Loucy (cell line): ENCODE results near the gene IMP3.

ENCODE experiments used
- H2AFZ ChIP-seq: fragments of 200-600 bp; sonication (generic); 2 replicates; pipeline ENCODE4 v1.6.0; 2016; ENCODE audit warnings: antibody characterized with exemption, mild to moderate bottlenecking, low read length, moderate library complexity
- H3F3A ChIP-seq: fragments of 200-600 bp; 2 replicates; pipeline ENCODE4 v1.6.0; 2016; ENCODE audit warnings: antibody characterized with exemption, low read depth, mild to moderate bottlenecking
- H3K27me3 ChIP-seq: fragments of 200-600 bp; sonication (generic); 2 replicates; pipeline ENCODE4 v1.6.1; 2014; ENCODE audit warnings: low read length, mild to moderate bottlenecking; ENCODE audit not compliant: insufficient read depth, poor library complexity, severe bottlenecking
- H3K36me3 ChIP-seq: fragments of 200-600 bp; sonication (generic); 2 replicates; pipeline ENCODE4 v1.6.1; 2016; ENCODE audit warnings: low read length; ENCODE audit not compliant: insufficient read depth
- H3K4me1 ChIP-seq: fragments of 200-600 bp; sonication (generic); 2 replicates; pipeline ENCODE4 v1.5.1; 2014; ENCODE audit warnings: low read length, mild to moderate bottlenecking; ENCODE audit not compliant: insufficient read depth, poor library complexity, severe bottlenecking
- H3K4me2 ChIP-seq: fragments of 200-600 bp; sonication (generic); 2 replicates; pipeline ENCODE4 v1.6.0; 2014; ENCODE audit warnings: antibody characterized with exemption, low read length, low read depth, mild to moderate bottlenecking; ENCODE audit not compliant: poor library complexity, severe bottlenecking
- H3K4me3 ChIP-seq: fragments of 200-600 bp; sonication (generic); 2 replicates; pipeline ENCODE4 v1.5.1; 2014; ENCODE audit warnings: low read length, mild to moderate bottlenecking, mixed read lengths; ENCODE audit not compliant: poor library complexity, severe bottlenecking
- H3K79me2 ChIP-seq: fragments of 200-600 bp; sonication (generic); 2 replicates; pipeline ENCODE4 v1.6.1; 2014; ENCODE audit warnings: low read length; ENCODE audit not compliant: insufficient read depth
- H3K9ac ChIP-seq: fragments of 200-600 bp; sonication (generic); 2 replicates; pipeline ENCODE4 v1.6.0; 2014; ENCODE audit warnings: mild to moderate bottlenecking, low read depth, low read length, moderate library complexity; ENCODE audit not compliant: poor library complexity, severe bottlenecking
- H3K9me2 ChIP-seq: fragments of 200-600 bp; sonication (generic); replicated peaks from 2 replicates; pipeline ENCODE4 v1.6.1; 2016; ENCODE audit warnings: low read depth, low read length, mixed read lengths
- H3K9me3 ChIP-seq: fragments of 200-600 bp; sonication (generic); 2 replicates; pipeline ENCODE4 v1.6.1; 2014; ENCODE audit warnings: mild to moderate bottlenecking, antibody characterized with exemption, low read length, low read depth; ENCODE audit not compliant: insufficient read depth
- H4K20me1 ChIP-seq: fragments of 200-600 bp; sonication (generic); 2 replicates; pipeline ENCODE4 v1.6.0; 2014; ENCODE audit warnings: antibody characterized with exemption, low read length, mild to moderate bottlenecking; ENCODE audit not compliant: insufficient read depth, poor library complexity, severe bottlenecking
- EZH2phosphoT487 ChIP-seq: fragments of 200-600 bp; IDR thresholded peaks from 2 replicates; pipeline ENCODE4 v1.6.1; 2018; ENCODE audit warnings: antibody characterized with exemption, mild to moderate bottlenecking, moderate library complexity, borderline replicate concordance
- TF ChIP-seq, protein P1 (sequence below): fragments of 200-600 bp; sonication (generic); conservative IDR thresholded peaks from 2 replicates; pipeline ENCODE4 v1.5.1; 2014; ENCODE audit warnings: mild to moderate bottlenecking, antibody characterized with exemption, low read length

IMP3 gene

DNA sequence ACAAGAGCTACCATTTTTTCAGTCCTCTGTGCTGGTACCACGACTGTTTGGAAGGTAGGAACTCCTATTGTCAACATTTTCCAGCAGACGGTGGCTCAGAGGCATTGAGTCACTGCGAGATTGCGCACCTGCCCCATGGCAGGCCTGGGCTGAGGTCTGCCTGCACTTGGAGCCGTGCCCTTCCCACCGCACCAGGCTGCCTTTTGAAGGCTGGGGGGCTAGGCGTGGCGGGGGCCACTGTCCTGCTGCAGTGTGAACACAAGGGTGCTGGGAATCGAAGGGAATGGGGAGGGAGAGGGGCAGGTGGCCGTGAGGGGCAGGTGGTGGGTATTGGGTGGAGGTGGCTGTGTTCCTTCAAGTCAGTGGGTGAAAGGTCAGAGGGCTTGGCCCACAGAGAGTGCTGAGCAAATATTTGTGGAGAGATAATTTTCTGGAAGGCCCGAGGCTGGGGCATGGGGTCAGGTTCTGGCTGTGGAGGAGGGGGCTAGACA is 24.0 kb upstream of the IMP3 start:
- H3K4me1 ChIP-seq = no peaks in the 10 kb centered on the region
- no peaks in the 10 kb centered on the region for H4K20me1 ChIP-seq

GRCh38 chr15:75662823-75663519 is 22.9 kb upstream of the IMP3 start:
- Histone ChIP-seq H3K4me2 (no peak overlapping the region), H3K9me2 (no peaks in the 10 kb centered on the region), H4K20me1 (no peaks in the 10 kb centered on the region), H2AFZ (no peak overlapping the region), H3K4me1 (no peaks in the 10 kb centered on the region), H3K9me3 (no peaks in the 10 kb centered on the region), H3K9ac (no peak overlapping the region), H3K36me3 (no peaks in the 10 kb centered on the region), H3K4me3 (no peak overlapping the region), H3F3A (no peaks in the 10 kb centered on the region), H3K79me2 (no peaks in the 10 kb centered on the region), H3K27me3 (no peaks in the 10 kb centered on the region)
- no peak for TF ChIP-seq EZH2phosphoT487
- TF ChIP-seq, protein P1, sequence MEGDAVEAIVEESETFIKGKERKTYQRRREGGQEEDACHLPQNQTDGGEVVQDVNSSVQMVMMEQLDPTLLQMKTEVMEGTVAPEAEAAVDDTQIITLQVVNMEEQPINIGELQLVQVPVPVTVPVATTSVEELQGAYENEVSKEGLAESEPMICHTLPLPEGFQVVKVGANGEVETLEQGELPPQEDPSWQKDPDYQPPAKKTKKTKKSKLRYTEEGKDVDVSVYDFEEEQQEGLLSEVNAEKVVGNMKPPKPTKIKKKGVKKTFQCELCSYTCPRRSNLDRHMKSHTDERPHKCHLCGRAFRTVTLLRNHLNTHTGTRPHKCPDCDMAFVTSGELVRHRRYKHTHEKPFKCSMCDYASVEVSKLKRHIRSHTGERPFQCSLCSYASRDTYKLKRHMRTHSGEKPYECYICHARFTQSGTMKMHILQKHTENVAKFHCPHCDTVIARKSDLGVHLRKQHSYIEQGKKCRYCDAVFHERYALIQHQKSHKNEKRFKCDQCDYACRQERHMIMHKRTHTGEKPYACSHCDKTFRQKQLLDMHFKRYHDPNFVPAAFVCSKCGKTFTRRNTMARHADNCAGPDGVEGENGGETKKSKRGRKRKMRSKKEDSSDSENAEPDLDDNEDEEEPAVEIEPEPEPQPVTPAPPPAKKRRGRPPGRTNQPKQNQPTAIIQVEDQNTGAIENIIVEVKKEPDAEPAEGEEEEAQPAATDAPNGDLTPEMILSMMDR = no peak

More for the DNA sequence above, 24.0 kb upstream of the IMP3 start:
- no peaks in the 10 kb centered on the region for H3K9me3 ChIP-seq
- H2AFZ ChIP-seq = no peak overlapping the region
- no peak overlapping the region for H3K4me2 ChIP-seq
- TF ChIP-seq, protein P1 = no peak
- no peak for TF ChIP-seq EZH2phosphoT487
- H3K79me2 ChIP-seq = no peaks in the 10 kb centered on the region
- H3F3A ChIP-seq = no peaks in the 10 kb centered on the region
- no peaks in the 10 kb centered on the region for H3K27me3 ChIP-seq
- no peak overlapping the region for H3K4me3 ChIP-seq
- no peak overlapping the region for H3K9ac ChIP-seq
- H3K9me2 ChIP-seq = no peaks in the 10 kb centered on the region
- no peaks in the 10 kb centered on the region for H3K36me3 ChIP-seq

DNA sequence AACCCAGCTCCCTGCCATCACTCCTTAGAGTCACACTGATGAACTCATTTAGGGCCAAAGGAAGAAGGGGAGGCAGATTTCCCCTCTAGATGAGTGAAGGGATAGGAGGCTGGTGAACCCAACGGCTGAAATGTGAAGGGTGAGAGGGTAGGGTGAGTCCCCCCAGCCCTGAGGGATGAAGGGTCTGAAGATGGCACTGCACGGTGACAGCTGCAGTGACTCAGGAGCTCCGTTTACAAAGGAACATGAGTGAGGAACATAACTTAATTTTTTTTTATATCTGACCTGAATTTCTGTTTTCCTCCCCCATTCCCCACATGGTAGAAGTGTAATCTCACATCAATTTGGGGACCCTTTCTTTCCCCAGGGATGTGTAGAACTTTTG is 21.7 kb upstream of the IMP3 start:
- no peaks in the 10 kb centered on the region for H3F3A ChIP-seq

More for the DNA sequence above, 21.7 kb upstream of the IMP3 start:
- TF ChIP-seq, protein P1 = no peak
- no peak for TF ChIP-seq EZH2phosphoT487
- H3K79me2 ChIP-seq = no peaks in the 10 kb centered on the region
- H3K9ac ChIP-seq = no peak overlapping the region
- no peaks in the 10 kb centered on the region for H3K27me3 ChIP-seq
- H3K4me3 ChIP-seq = no peak overlapping the region
- no peaks in the 10 kb centered on the region for H3K36me3 ChIP-seq
- H4K20me1 ChIP-seq = no peaks in the 10 kb centered on the region
- H2AFZ ChIP-seq = no peak overlapping the region
- no peaks in the 10 kb centered on the region for H3K9me2 ChIP-seq
- H3K4me2 ChIP-seq = no peak overlapping the region
- H3K9me3 ChIP-seq = no peaks in the 10 kb centered on the region
- H3K4me1 ChIP-seq = no peaks in the 10 kb centered on the region
